ENCODE data around the gene KDF1.

GRCh38 chr1:27006683-27007082, 46.4 kb upstream of the KDF1 start:
- TF ChIP-seq CTCF (IDR thresholded peaks at IDR 0.05; ENCODE audit: low read depth, low read length, missing input control) (no peak), SP1 (IDR thresholded peaks at IDR 0.05) (no peak), TAF1 (conservative IDR thresholded peaks at IDR 0.05) (no peak), REST (IDR thresholded peaks at IDR 0.05) (no peak), RAD21 (IDR thresholded peaks at IDR 0.05) (no peak)
